Measurements from ENCODE around the gene CA11.

Gene CA11

DNA sequence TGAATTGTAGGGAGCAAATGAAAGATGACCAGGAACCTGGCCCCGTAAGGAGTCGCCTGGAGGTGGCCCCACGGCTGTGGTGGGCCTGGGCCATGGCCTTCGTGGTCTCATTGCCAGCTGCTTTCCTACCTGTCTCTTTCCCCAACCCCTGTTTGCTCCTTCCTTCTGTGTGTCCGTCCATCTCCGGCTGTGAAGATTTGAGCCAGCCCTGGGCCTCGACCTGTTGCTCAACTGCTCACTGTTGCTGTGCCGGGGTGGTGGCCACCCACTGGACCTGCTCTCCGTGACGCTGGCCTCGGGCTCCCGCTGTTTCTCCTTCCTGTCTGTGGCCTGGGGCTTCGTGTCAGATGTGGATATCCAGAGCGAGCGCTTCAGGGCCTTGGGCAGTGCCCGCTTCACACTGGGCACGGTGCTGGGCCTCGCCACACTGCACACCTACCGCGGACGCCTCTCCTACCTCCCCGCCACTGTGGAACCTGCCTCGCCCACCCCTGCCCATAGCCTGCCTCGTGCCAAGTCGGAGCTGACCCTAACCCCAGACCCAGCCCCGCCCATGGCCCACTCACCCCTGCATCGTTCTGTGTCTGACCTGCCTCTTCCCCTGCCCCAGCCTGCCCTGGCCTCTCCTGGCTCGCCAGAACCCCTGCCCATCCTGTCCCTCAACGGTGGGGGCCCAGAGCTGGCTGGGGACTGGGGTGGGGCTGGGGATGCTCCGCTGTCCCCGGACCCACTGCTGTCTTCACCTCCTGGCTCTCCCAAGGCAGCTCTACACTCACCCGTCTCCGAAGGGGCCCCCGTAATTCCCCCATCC is 17.3 kb downstream of the CA11 start:
- no peak for DNase-seq

DNA sequence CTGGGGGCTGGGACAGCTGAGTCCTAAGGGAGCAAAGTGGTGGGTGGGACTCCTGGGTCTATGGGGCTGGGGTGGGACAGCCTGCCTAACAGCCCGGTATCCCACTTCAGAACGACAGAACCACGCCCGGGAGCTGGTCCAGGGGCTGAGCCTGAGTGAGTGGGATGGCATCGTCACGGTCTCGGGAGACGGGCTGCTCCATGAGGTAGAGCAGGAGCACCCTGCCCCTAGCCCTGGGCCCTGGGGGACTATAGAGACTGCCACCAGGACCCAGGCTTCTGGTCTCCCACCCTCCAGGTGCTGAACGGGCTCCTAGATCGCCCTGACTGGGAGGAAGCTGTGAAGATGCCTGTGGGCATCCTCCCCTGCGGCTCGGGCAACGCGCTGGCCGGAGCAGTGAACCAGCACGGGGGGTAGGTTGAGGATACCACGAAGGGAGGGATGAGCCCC is 18.1 kb downstream of the CA11 start:
- DNase-seq, result no peak

DNA sequence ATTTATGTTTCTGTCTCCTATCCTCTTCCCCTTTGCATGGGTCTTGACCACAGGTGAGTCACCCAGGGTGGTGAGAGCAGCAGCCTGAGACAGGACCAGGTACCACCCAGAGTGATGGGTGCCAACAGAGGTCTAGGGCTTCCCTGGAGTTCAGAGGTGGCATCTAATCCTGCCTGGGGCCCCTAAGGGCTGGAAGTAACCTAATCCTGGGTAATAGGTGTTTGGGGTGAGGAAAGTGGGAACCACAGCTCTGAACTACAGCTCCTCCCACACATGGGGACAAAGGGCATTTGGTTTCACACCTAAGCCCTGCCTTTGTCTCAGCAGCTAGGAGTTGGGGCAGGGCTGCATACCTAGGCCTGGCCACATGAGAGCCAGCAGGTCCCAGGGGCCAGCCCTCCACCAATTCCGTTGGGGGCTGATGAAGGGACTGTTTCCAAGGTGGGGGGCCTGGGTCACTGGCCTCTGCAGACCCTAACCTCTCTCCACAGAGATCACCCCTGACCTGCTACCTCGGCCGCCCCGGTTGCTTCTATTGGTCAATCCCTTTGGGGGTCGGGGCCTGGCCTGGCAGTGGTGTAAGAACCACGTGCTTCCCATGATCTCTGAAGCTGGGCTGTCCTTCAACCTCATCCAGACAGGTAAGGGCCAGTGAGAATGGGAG is 18.7 kb downstream of the CA11 start:
- no peak for DNase-seq

DNA sequence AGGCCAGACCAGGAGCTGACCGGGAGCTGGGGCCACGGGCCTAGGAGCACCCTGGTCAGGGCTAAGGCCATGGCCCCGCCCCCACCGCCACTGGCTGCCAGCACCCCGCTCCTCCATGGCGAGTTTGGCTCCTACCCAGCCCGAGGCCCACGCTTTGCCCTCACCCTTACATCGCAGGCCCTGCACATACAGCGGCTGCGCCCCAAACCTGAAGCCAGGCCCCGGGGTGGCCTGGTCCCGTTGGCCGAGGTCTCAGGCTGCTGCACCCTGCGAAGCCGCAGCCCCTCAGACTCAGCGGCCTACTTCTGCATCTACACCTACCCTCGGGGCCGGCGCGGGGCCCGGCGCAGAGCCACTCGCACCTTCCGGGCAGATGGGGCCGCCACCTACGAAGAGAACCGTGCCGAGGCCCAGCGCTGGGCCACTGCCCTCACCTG is 20.1 kb downstream of the CA11 start:
- no peak for DNase-seq

DNA sequence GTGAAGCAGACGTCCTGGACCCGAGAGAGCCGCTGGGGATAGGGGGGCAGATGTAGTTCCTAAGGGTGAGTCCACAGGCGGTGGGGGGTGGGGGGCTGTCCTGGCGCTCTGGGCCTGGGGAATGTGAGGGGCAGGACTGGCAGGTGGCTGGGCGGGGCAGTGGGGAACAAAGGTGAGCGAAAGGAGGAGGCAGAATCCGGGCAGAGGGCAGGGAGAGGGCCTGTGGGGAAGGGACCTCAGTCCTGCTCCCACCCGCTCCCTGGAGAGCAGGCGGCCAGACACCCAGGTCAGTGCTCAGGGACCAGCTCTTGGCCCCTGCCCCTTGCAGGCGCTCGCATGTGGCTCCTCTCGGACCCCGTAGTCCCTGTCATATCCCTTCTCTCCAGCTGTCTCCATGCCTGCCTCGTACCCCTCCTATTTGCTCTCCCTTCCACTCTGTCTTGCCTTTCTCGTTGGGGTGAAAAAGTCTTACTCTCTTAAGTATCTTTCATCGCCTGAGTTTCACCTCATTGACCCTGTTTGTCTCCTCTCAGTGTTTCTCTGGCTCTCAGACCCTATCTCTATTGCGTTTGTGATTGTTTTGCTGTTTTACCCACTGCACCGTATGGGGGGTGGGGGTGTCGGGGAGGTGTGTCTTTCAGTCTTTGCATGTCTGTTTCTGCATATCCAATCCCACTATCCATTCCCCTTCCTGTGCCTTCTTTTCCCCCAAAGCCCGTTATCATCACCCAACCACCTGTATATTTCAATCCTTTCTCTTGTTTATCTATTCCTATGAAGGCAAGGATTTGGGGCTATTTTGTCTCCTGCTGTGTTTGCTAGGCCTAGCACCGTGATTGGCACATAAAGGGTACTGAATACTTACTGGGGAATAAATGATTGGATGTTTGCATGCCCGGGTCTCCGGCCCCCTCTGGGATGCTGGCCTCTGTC is 20.9 kb downstream of the CA11 start:
- DNase-seq, result no peak

DNA sequence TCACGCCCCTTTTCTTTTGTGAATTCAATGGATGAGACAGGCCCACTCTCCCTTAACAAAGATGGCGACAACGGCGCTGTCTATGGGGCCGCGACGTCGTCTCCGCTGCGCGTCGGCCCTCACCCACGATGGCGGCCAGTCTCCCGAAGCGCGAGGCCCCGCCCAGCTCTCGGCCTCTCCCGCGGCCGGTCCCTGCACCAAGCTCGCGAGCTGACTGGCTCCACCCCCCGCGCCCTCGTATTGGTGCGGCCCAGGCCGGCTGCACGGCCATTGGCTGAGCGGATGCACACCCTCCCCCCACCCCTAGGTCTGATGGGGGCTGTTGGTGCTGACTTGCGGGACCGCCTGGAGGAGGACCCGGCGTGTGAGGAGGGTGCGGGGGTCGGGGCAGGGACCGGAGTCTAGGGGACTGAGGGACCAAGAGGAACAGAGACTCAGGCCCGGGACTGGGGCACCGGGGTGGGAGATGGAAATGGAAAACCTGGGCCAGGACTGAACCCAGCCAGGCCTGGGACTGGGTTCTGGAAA is 21.9 kb downstream of the CA11 start:
- DNase-seq, result peak; percentile 98

DNA sequence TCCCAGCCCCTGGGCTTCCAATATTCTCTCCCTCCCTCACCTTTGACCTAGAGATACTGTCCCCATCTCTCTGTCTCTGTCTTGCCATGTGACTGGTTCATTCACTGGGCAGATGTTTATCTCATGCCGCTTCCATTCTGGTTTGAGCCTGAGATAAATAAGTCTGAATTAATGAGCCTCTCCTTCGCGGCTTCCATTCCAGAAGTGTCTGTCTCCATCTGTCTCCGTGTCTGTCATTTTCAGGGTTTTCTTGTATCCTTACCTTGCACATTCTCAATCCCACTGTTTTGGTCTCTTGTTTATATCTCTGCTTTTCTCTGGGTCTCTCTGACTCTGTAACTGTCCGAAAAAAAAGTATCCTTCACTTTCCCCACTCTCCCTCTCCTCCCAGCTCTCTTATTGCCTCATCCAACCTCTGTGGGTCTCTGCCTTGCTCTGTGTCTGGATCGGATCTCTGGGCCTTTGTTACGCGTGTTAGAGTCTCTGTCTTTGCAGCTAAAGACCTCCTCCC is 22.4 kb downstream of the CA11 start:
- no peak for DNase-seq

DNA sequence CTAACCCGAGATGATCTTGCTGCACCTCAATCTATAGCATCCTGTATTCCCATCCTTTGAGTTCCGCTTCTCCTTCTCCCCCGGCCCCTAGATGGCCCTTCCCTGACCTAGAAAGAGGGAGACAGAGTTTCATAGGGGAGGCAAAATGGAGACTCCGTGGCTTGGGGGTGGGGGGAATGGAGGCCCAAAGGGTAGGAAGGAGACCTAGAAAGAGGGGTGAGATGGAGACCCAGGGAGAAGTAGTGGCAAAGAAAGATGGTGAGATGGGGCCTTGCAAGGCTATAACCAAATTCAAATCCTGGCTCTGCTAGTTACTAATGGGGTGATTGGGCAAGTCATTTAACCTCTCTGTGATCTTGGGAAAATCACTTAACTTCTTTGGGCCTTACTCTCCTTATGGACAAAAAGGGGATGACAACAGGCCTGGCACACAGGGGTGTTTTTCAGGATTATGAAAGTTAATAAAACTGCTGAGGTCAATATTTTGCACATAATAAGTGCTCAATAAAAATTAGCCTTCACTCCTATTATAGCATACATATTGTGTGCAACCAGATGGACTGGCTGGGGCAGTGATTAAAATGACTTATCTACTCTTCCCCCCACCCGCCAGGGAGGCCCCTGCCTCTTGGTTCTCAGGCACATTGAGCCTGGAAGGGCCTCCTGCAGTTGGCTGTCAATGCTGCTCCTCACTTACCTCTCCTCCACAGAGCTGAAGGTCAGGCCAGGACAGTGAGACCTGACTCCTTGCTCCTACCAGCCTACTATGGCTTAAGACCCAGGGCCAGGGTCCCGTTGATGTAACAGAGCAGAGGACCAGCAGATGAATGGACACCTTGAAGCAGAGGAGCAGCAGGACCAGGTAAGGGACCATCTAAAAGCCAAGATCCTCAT is 26.0 kb downstream of the CA11 start:
- DNase-seq, result no peak

DNA sequence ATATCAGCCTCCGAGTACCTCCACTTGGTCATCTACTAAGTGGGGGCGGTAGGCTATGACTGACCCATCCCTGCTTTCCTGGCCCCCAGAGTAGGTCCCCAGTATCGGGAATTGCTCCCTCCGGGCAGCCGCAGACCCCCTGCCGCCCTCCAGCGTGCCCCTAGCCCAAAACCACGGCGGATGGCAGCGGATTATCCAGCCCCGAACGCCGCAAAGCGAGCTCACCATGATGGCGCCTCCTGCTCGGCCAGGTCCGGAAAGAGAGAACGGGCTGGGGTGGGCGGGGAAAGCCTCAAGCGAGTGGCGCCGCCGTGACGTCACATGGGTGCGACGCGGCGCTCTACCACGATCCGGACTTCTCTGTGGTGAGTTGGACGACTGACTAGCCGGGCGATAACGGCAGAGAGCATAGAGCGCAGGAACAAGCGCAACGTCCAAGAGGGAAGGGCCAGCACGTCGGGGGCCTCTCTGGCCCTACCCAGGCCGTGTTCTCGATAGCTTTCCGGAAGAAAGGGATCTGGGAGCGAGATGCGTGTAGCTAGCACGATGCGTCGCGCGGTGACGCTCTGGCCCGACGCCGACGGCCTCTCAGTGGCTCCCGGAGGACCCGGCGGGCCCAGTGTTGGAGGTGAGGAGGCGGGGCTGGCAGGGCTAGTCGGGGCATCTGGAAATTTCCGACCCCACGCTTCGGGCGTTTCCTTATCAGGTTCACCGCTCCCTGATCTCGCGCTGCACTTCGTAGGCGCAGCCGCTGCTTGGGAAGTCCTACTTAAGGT is 26.9 kb downstream of the CA11 start, which contains the start of the genes RPL18 and SPHK2:
Gene RPL18, minus strand, starts transcription at position 263 of the 776 bp plus-strand sequence. Its CDS starts 35 bp downstream, at position 228.
Gene SPHK2, plus strand, starts transcription at position 591 of the 776 bp plus-strand sequence. CDS start 1,009 bp downstream, outside the sequence.
- peak; percentile 100 for DNase-seq

DNA sequence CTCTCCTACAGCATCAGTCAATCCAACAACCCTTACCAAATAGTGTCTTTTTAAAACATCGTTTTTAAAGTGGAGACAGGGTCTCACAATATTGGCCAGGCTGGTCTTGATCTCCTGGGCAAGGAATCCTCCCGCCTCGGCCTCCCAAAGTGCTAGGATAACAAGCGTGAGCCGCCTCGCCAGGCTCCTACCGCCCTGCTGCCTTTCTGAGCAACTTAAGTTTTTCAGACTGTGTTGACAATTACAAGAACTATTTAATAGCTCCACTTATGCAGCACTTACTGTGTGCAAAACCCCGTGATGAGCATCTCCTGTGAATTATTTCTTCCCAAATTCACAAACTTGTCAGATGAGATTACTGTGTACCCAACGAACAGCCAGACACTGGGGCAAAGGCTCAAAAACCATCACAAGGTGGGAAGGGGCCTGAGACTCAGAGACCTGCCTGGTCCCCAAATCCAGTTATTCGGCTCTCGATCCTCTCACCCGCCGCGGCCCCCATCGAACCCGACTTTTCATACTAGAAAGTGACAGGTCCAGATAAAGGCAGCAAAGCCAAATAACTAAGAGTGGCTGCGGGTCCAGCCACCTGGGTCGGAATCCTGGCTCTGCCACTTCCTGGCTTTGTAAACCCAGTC is 27.6 kb downstream of the CA11 start:
- DNase-seq, result no peak

DNA sequence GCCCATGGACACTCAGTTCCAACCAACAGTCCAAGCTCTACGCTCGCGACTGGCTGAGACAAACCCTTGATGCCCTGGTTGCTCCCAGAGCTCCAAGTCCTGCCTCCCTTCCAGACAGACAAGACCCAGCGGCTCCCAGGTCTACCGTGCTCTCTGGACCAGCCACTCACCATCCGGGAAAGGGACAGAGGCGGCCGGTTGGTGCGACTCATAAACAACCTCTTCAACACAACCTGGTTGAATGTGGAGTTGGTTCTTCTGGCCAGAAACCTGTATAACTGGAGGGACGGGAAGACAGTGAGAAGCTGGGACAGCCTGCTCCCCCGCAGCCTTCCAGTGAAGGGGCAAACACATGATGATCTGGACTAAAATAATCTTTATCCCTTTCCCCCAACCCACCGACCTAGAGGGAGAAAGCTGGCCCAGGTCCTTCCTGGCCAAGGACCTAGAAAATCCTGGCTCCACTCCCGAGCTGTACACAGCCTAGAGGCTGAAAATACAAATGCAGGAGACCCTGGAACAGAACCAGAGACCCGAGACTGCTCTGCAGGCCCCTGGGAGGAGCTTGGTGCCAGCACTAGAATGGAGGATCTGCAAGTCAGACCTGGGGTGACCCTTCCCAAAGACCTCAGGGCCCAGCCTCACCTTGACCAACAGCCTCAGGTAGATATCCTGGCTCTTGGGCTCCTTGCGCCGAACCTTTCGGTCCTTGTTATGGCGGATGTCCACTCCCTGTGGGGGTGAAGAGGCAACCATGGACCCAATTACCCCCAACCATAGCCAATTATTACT is 28.6 kb downstream of the CA11 start:
- no peak for DNase-seq

DNA sequence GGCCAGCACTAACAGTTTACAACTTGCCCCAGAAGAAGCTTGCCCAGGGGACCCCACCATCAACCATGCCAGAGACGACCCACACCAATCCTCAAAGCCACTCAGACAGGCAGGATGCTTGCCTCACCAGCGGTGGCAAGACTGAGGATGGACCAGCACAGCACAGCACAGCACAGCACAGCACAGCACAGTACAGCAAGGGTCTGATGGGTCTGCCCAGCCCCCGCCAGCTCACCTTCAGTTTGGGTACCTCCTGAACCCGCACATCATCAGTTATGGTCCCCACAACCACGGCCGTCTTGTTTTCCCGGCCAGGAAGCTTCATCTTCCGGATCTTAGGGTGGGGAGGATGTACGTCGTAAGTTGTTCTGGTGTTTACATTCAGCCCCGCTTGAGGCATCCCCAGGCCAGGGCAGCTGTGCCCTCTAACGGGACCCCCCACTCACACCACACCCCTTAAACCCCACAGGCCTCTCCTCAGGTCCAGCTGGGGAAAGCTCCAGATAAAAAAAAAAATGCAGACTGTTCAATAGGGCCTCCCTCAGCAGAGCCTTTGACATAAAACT is 29.4 kb downstream of the CA11 start:
- DNase-seq, result no peak

DNA sequence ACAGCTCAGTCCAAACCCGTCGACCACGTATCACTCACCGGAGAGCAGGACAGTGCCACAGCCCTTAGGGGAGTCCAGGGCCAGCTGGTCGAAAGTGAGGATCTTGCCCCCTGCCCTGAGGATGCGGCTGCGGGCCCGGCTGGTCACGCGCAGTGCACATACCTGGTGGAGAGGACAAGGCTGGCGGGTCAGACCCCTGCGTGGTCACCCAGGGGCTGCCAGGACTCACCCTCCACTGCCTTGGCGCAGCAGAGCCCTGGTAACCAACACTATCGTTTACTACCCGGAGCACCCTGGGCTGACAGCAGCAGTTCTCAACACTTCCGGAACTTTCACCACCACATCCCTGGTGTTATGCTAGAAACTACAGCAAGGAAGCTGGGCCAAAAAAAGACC is 29.9 kb downstream of the CA11 start:
- no peak for DNase-seq

DNA sequence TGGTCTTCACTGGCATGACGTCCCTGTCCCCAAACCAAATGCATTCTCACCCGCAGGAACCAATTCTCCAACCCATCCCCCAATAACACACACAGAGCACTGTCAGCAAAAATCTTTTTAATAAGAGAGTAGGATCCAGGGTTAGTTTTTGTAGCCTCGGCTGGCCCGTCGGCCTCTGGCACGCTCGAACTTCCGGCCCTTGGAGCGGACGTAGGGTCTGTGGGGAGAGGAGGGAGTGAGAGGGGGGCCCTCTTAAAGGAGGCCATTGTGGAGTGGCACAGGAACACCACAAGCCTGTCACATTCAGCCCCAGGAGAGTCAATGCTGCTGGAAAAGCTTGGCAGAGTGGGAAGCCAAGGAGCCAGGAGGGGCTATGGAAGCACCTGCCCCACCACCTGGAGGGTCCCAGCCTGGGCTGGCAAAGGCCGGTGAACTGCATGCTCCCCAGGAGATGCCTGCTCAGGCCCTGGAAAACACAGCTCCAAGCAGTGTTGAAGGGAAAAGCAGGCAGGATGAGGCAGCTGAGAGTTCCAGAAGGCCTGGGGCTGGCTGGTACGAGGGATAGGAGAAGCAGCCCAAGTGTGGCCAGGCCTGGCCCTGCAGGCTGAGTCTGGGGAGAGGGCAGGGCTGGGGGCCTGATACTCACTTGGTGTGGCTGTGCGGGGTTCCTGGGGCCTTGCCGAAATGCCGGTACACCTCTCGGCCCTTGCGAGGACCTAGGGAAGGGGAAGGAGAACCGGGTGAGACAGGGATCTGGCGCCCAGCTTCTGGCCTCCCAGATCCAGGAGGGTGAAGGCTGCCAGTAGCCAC is 30.6 kb downstream of the CA11 start:
- DNase-seq, result no peak

DNA sequence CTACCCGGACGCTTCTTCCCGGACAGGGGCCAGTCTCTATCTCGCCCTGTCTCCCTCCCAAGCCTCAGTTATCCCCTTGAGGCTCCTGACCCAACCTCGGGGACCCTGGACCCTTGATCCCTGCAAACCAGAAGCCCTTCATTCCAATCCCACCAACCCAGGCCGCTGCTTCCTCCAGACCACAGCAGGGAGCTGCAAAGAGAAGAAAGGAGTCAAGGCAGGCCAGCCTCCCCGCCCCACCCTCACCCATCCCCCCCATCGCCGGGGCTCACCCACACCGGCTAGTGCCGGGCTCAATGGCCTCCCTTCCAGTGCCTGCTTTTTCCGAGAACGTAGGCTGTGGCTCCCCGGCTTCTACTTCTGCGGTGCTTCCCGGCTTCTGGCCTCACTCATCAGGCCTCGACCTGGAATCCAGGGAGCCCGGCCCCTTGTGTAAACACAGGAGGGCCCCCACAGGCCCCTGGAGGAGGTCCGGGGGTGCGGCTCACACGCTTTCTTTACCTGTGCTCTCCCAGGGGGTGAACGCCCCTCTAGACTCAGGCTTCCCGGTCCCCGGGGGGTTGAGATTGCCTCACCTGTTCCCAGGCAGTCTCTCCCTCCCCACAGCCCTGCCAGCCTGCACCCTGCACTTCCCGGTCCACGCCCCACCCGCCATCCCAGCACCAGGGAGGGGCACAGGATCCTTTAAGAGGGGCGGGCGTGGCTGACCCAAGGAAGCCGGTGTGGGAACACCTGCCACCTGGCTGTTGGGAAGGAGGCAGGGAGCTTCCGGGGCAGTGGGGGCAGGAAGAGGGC is 31.4 kb downstream of the CA11 start, which contains the start of gene FAM83E:
Gene FAM83E, minus strand, starts transcription at position 641 of the 795 bp plus-strand sequence. CDS start 1,704 bp downstream, outside the sequence.
- DNase-seq, result no peak

DNA sequence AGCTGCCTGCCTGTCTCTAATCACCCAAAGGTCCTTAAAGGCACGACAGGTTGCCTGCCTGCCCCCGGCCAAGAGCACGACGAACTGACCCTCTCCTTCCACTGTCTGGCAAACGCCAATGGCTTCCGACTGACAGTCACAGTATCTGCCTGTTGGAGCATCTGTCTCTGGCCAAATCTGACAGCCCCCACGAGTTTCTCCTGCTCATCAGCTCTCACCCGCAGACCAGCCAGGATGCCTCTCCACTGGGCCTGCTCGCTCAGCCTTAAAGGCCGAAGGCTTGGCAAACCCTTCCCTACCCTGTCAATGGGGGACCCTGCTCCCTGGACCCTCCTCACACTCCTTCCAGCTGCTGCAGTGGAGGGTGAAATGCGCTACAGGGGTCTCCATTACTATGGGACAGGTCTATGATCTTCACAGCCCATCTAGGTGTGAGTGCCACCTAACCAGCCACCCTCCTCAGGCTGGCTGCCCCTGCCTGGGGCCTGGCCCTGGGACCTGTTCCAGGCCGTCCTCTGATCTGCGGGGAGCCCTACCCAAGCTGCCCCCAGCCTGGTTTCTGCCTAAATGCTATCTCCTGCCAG is 32.0 kb downstream of the CA11 start:
- no peak for DNase-seq
